ENCODE data around the gene SSBP2. TPM values are rescaled to one million over a fixed set of nuclear protein-coding genes. Genes with fewer than 3 reads are reported as not detected.
"Not testable (repeated sequence)": the region's sequence is repeated elsewhere in the genome, so short reads cannot be mapped to it uniquely, and the experiment has no call there.

Gene SSBP2
- total RNA-seq, 2 donors from 2014 or later = 11.1 to 28.0 TPM

- no peak for TF ChIP-seq CTCF (IDR thresholded peaks at IDR 0.05)
- no peak for DNase-seq
- Histone ChIP-seq H3K9me3 (no peaks in the 10 kb centered on the region), H3K27me3 (no peaks in the 10 kb centered on the region), H3K27ac (no peak overlapping the region), H3K4me1 (no peaks in the 10 kb centered on the region), H3K9ac (ENCODE audit: low read depth in 2 of 2, low read length in 2 of 2) (no peak overlapping the region), H3K4me3 (no peak overlapping the region), H3K36me3 (no peaks in the 10 kb centered on the region)
- intact Hi-C loops (cut with DNase I) = no loop called here
Observed at GRCh38 chr5:81608976-81609375, 141.9 kb downstream of the SSBP2 start.

GRCh38 chr5:81607693-81608092 is 143.2 kb downstream of the SSBP2 start:
- DNase-seq = no peak
- Histone ChIP-seq H3K9me3 (no peaks in the 10 kb centered on the region), H3K4me3 (no peak overlapping the region), H3K27me3 (no peaks in the 10 kb centered on the region), H3K4me1 (no peaks in the 10 kb centered on the region), H3K36me3 (no peaks in the 10 kb centered on the region), H3K9ac (ENCODE audit: low read depth in 2 of 2, low read length in 2 of 2) (no peak overlapping the region), H3K27ac (no peak overlapping the region)
- no peak for TF ChIP-seq CTCF (IDR thresholded peaks at IDR 0.05)
- intact Hi-C loops (cut with DNase I) = no loop called here

DNA sequence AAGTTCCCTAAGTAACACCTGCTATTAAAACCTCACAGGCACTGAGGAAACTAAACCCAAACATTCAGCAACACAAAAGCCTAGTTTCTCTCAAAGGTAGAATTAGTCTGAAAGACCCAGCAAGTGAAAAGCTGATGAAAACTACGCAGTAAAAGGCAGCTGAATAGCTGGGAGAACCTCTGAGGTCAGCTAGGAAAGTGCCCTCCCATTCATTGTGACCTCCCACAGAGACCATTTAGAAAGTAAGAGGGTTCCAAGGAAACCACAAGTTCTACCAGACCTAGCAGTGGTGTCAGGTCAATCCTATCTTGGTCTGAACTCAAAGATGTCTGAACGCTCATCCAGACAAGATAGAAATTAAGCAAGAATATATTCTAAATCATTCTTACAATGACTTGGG is 144.7 kb downstream of the SSBP2 start:
- Histone ChIP-seq H3K36me3 (no peaks in the 10 kb centered on the region), H3K27me3 (no peaks in the 10 kb centered on the region), H3K4me1 (no peaks in the 10 kb centered on the region), H3K27ac (no peak overlapping the region), H3K9ac (ENCODE audit: low read depth in 2 of 2, low read length in 2 of 2) (no peak overlapping the region), H3K4me3 (no peak overlapping the region), H3K9me3 (no peaks in the 10 kb centered on the region)
- no peak for DNase-seq
- TF ChIP-seq CTCF (IDR thresholded peaks at IDR 0.05) = no peak
- intact Hi-C loops (cut with DNase I) = no loop called here

DNA sequence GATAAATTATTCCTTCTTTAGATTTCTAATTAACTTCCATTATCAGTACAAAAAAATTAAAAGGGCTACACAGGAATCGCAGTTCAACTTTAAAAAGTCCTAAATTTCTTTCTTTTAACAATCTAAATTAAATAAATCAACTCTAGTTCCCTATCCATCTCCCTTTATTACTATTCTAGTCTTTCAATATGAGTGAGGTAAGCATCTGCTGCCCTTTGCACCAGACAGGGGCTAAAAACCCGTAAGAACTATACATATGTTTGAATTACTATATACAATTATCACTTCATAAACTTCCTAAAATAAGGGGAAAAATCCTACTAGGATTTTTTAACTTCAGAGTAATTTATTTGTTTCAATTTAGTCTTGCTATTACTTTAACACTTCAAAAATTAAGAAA is 145.6 kb downstream of the SSBP2 start:
- Histone ChIP-seq H3K4me1 (no peaks in the 10 kb centered on the region), H3K27me3 (no peaks in the 10 kb centered on the region), H3K4me3 (no peak overlapping the region), H3K9me3 (no peaks in the 10 kb centered on the region), H3K36me3 (no peaks in the 10 kb centered on the region), H3K27ac (no peak overlapping the region), H3K9ac (ENCODE audit: low read depth in 2 of 2, low read length in 2 of 2) (no peak overlapping the region)
- TF ChIP-seq CTCF (IDR thresholded peaks at IDR 0.05) = no peak
- intact Hi-C loops (cut with DNase I) = no loop called here
- no peak for DNase-seq

DNA sequence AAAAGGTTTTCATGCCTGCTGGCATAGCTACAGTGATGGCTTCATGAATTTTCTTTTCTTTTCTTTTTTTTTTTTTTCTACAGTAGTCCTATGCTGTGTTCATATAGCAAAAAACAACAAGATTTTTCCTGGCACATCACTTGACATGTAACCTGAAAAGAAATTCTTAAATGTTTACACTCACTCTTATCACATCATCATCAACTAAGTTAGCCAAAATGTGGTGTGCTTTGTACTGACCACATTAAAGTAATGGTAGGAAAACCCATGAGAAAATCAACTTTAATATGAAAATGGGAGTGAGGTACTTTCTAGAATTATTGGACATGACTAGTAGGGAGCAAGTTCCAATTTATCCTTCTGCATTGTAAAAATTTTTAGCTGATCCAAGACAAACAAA is 146.7 kb downstream of the SSBP2 start:
- Histone ChIP-seq H3K27ac (no peak overlapping the region), H3K4me3 (no peak overlapping the region), H3K9ac (ENCODE audit: low read depth in 2 of 2, low read length in 2 of 2) (no peak overlapping the region), H3K4me1 (no peaks in the 10 kb centered on the region), H3K9me3 (no peaks in the 10 kb centered on the region), H3K27me3 (no peaks in the 10 kb centered on the region), H3K36me3 (no peaks in the 10 kb centered on the region)
- DNase-seq = no peak
- TF ChIP-seq CTCF (IDR thresholded peaks at IDR 0.05) = no peak
- intact Hi-C loops (cut with DNase I) = no loop called here

- no peak for TF ChIP-seq CTCF (IDR thresholded peaks at IDR 0.05)
- Histone ChIP-seq H3K9ac (ENCODE audit: low read depth in 2 of 2, low read length in 2 of 2) (no peak overlapping the region), H3K36me3 (no peaks in the 10 kb centered on the region), H3K27ac (no peak overlapping the region), H3K9me3 (no peaks in the 10 kb centered on the region), H3K27me3 (no peaks in the 10 kb centered on the region), H3K4me1 (no peaks in the 10 kb centered on the region), H3K4me3 (no peak overlapping the region)
- intact Hi-C loops (cut with DNase I) = no loop called here
- no peak for DNase-seq
Observed at GRCh38 chr5:81601919-81602318, 149.0 kb downstream of the SSBP2 start.

DNA sequence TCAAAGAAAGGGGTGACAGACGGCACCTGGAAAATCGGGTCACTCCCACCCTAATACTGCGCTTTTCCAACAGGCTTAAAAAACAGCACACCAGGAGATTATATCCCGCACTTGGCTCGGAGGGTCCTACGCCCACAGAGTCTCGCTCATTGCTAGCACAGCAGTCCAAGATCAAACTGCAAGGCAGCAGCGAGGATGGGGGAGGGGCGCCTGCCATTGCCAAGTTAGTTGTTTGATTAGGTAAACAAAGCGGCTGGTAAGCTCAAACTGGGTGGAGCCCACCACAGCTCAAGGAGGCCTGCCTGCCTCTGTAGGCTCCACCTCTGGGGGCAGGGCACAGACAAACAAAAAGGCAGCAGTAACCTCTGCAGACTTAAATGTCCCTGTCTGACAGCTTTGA is 158.8 kb downstream of the SSBP2 start:
- H3K4me3 ChIP-seq; H3K9ac ChIP-seq (ENCODE audit: low read depth in 2 of 2, low read length in 2 of 2); H3K27me3 ChIP-seq; intact Hi-C loops (cut with DNase I); H3K9me3 ChIP-seq; H3K4me1 ChIP-seq; H3K27ac ChIP-seq; H3K36me3 ChIP-seq; DNase-seq: not testable (repeated sequence)

Measured in colonic mucosa (tissue), 4 donors.